Glomerular visceral epithelial cell (primary cell): ENCODE measurements around the gene TBL1XR1.

Experiments used
- DNase-seq: peaks from one replicate; pipeline ENCODE4 v3.0.0-alpha.2; 2016; ENCODE audit errors: extremely low spot score

The TBL1XR1 gene

GRCh38 chr3:177065285-177066033, 131.8 kb downstream of the TBL1XR1 start:
- no peak for DNase-seq

- no peak for DNase-seq
Measured at GRCh38 chr3:177062052-177062732, 135.1 kb downstream of the TBL1XR1 start.

- no peak for DNase-seq
Measured at GRCh38 chr3:177061369-177061768, 135.9 kb downstream of the TBL1XR1 start.

- DNase-seq: no peak
Measured at GRCh38 chr3:177060492-177060891, 136.8 kb downstream of the TBL1XR1 start.

- no peak for DNase-seq
Measured at GRCh38 chr3:177058648-177059047, 138.6 kb downstream of the TBL1XR1 start.

GRCh38 chr3:177057768-177058167, 139.5 kb downstream of the TBL1XR1 start:
- DNase-seq: no peak

GRCh38 chr3:177056927-177057326, 140.4 kb downstream of the TBL1XR1 start:
- DNase-seq: no peak

- no peak for DNase-seq
Measured at GRCh38 chr3:177055605-177056571, 141.4 kb downstream of the TBL1XR1 start.

GRCh38 chr3:177053107-177053506, 144.2 kb downstream of the TBL1XR1 start:
- no peak for DNase-seq

GRCh38 chr3:177051411-177051810, 145.9 kb downstream of the TBL1XR1 start:
- no peak for DNase-seq

GRCh38 chr3:177050501-177051237, 146.6 kb downstream of the TBL1XR1 start:
- peak; percentile 46 for DNase-seq

- DNase-seq: no peak
Measured at GRCh38 chr3:177045767-177046166, 151.5 kb downstream of the TBL1XR1 start.

- no peak for DNase-seq
Measured at GRCh38 chr3:177045222-177045621, 152.1 kb downstream of the TBL1XR1 start.

GRCh38 chr3:177041730-177042551, 155.3 kb downstream of the TBL1XR1 start:
- no peak for DNase-seq

GRCh38 chr3:177041021-177041729, 156.1 kb downstream of the TBL1XR1 start:
- DNase-seq: no peak

- DNase-seq: no peak
Measured at GRCh38 chr3:177039490-177040274, 157.6 kb downstream of the TBL1XR1 start.

GRCh38 chr3:177037241-177037640, 160.0 kb downstream of the TBL1XR1 start:
- no peak for DNase-seq

GRCh38 chr3:177035676-177036075, 161.6 kb downstream of the TBL1XR1 start:
- no peak for DNase-seq

- DNase-seq: no peak
Measured at GRCh38 chr3:177034832-177035475, 162.3 kb downstream of the TBL1XR1 start.
